ENCODE measurements around the gene CAMK2B. TPM values are rescaled to one million over a fixed set of nuclear protein-coding genes. Genes with fewer than 3 reads are reported as not detected.
"Not testable (repeated sequence)": the region's sequence is repeated elsewhere in the genome, so short reads cannot be mapped to it uniquely, and the experiment has no call there.

CAMK2B gene
- total RNA-seq, 1 donor from 2014 or later = 96.1 TPM

DNA sequence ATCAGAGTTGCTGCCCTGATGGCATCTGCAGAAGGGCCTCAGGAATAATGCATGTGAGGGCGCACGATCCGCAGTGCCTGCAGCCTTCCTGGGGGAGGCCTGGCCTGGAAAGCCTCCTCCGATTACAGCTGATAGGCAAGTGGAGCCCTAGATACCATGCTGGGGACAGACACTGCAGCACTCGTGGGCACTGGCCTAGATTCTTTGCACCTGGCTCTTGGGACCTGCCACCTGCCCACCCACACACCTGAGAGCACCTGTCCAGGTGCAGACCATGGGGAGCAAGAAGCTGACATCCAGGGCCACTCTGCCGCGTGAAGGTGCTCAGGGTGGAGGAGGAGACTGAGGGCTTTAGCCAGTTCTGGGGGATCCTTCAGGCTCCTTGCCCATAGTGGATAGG lies 109.9 kb downstream of the CAMK2B start:
- DNase-seq = no peak

DNA sequence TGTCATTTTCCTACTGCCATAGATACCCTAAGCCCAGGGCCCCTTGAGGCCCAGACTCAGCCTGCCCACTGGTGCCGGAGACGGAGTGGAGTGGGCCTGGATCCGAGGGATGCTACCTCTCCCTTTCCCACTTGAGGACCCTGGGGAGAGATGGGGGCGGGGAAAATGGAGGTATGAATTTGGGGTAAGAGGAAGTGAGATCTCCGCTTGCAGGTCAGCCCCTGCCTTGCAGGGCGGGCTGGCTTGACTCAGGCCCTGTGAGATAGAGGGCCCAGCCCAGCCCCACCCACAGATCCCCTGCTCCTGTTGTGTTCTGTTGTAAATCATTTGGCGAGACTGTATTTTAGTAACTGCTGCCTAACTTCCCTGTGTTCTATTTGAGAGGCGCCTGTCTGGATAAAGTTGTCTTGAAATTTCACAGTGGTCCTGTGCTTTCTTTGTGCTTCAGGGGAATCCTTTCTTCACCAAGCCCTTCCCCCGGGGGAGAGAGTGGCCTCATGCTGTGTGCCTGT lies 111.5 kb downstream of the CAMK2B start:
- no peak for DNase-seq

DNA sequence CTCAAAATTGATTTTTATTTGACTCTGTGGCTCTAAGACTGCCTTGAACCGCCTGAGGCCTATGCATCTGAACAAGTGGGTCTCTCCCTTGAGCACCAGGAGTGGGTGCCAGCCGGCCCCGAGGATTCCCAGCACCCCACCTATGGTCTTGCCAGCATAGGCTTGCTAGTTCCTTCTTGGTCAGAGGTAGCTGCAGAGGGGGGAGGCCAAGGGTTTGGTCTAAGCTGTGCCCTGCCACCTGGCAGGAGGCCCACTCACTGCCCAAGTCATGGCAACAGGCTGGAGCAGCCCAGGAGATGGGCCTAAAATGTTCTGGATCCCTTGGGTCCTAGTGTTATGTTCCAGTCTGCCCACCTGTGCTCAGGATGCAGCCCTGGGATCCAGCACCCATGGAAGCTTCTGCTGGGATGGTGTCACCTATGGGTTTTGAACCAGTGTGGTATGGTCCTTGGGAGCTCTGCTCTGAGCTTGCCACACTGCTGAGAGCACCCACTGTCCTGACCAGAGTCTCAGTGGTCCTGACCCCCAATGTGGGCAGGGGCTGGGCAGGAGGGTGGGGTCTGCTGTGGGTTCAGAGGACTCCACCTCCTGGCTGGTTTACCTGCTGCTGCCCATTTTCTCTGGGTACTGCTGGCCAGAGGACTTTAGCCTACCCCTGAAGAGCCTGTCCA lies 112.1 kb downstream of the CAMK2B start:
- DNase-seq = no peak

DNA sequence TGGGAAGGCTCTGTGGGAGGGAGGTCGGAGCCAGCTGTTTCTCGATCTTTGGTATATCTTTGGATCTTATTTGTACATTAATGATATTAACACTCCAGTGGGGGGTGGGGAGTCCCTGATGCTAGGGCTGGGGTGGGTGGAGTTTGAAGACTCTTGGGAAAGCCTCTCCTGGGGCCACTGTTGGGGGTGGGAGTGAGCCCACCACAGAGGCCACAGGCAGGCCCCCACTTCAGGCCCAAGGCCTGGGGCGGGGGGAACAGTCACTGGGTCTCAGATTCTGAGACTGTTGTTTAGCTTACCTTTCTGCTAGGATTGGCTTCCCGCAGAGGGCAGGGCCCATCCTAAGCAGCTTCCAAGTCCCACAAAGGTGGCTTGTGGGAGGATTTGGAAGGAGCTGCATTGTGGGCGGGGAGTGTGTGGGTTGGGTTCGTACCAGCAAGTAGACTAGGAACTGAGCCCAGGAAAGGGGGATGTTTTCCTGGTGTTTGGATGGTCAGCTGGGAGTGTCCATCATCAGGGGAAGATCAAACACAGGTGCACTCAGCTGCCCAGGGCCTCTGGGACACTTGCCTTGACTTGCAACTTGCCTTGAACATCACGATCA lies 112.7 kb downstream of the CAMK2B start:
- DNase-seq = no peak

DNA sequence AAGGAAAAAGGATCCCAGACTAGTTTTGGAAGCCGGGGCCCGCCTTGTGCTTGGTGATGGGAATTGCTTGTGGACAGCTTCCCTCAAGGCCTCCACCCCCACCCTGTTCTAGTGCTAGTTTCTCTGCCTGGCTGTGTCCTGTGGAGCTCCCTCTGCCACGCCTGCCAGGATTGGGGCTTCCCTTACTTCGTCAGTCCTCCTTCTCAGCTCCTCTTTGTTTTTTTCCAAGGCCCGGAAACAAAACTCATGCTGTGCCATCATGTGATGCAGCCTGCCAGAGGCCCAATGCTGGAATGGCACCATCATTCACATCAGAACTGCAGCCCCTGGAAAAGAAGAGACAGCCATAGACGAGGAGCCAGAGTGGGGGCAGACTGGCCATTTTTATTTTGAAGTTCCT lies 113.4 kb downstream of the CAMK2B start:
- peak; percentile 50 for DNase-seq

DNA sequence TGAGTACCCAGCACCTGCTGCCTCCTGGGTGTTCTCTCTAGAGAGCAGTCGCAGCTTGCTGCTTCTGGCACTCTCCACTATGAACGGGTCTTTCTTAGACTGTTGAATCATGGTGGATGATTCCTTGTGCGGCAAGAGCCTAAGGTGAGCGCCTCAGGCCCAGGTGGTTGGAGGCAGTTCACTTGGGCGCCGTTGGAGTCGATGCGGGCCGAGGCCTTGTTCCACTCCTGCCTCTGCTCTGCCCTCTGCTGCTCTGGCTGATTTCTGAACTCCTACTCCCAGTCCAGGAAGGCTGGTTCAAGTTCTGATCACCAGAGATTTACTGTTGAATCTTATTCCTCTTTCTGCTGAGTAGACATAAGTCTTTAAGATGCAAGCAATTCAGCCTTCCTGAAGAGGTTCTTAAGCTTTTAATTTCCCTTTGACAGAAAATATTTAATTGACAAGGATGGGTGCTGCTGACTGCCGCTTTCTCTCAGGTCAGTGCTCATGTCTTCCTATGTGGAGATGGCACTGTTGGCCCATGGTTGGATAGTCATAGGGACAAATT lies 114.2 kb downstream of the CAMK2B start:
- DNase-seq = no peak

- no peak for DNase-seq
Observed at GRCh38 chr7:44210107-44210506, 115.3 kb downstream of the CAMK2B start.

GRCh38 chr7:44208085-44208484 lies 117.3 kb downstream of the CAMK2B start:
- no peak for DNase-seq

- no peak for DNase-seq
Observed at GRCh38 chr7:44206008-44206407, 119.4 kb downstream of the CAMK2B start.

DNA sequence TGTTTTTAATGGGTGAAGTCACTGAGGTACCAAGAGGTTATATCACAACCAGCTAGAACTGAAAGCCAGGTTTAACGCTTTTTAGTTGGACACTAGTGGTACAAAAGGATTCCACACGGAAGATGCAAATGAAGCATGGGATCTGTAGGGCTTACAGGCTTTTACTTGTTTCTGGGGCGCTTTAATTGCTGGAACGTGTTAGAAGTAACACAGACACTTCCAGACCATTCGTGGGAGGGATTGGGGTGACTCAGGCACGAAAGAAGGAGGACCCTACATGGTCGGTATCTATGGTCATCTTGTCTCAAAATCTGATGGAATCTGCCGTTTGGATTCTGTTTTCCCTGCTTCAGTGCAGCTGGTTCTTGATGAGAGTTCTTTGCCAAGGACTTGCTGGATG lies 123.6 kb downstream of the CAMK2B start:
- DNase-seq = no peak

DNA sequence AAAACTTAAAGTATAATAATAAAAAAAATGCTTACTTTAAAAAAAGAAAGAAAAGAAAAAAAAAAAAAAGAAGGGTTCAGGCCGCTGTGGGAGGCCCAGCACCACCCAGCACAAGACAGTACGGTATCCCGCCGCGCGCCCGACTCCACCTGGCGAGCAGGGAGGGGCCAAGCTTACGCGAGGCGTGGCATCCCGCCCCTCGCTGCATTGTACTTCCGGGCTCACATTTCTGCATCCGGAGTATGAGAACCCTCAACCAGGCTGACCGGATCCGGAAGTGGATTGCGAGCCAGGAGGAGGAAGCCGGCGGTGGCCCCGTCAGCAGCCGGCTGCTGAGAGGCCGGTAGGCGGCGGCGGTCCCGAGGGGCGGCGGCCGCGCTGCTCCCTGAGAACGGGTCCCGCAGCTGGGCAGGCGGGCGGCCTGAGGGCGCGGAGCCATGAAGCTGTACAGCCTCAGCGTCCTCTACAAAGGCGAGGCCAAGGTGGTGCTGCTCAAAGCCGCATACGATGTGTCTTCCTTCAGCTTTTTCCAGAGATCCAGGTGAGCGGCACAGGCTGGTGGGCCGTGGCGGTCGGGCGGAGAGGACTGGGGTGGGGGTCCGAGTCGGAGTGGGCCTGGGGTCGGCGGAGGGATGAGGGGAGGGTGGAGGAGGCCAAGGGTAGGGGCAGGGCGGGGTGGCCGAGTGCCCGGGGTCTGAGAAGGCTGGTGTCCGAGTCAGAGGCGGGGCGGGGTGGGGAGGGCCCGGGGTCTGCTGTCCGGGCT lies 124.5 kb downstream of the CAMK2B start, which contains the start of gene YKT6:
YKT6 (plus strand) TSS at position 280 of the 763 bp plus-strand sequence; CDS start at position 438, 158 bp downstream.
- peak; percentile 90 for DNase-seq

- not testable (repeated sequence) for DNase-seq
Observed at GRCh38 chr7:44200163-44200562, 125.2 kb downstream of the CAMK2B start.

DNA sequence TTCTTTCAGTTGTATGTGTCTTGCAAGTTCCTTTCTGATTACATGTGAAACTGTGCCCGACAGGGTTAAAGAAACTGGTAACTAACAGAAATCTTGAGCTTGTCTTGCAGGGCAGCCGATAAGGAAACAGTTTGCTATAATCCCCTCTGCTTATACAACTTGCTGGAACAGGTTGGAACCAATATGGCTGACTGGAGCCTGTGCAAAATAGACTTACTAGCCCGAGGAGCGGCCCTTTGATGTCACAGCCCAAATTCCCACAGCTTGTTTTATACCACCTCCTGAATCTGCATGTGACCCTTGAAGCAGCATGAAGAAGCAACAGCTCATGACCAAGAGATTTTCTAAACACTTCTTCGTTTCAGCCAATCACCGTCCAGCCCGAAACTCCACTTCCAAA lies 127.9 kb downstream of the CAMK2B start:
- DNase-seq = no peak

- no peak for DNase-seq
Observed at GRCh38 chr7:44196450-44196872, 128.9 kb downstream of the CAMK2B start.

- DNase-seq = no peak
Observed at GRCh38 chr7:44195889-44196288, 129.5 kb downstream of the CAMK2B start.

- no peak for DNase-seq
Observed at GRCh38 chr7:44194562-44195145, 130.7 kb downstream of the CAMK2B start.

DNA sequence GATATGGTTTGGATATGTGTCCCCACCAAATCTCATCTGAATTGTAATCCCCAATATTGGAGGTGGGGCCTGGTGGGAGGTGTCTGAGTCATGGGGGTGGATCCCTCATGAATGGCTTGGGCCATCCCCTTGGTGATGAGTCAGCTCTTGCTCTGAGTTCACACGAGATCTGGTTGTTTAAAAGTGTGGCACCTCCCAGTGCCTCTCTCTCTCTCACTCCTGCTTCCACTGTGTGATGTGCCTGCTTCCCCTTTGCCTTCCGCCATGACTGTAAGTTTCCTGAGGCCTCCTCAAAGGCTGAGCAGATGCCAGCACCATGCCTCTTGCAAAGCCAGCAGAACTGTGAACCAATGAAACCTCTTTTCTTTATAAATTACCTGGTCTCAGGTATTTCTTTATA lies 131.3 kb downstream of the CAMK2B start:
- no peak for DNase-seq

DNA sequence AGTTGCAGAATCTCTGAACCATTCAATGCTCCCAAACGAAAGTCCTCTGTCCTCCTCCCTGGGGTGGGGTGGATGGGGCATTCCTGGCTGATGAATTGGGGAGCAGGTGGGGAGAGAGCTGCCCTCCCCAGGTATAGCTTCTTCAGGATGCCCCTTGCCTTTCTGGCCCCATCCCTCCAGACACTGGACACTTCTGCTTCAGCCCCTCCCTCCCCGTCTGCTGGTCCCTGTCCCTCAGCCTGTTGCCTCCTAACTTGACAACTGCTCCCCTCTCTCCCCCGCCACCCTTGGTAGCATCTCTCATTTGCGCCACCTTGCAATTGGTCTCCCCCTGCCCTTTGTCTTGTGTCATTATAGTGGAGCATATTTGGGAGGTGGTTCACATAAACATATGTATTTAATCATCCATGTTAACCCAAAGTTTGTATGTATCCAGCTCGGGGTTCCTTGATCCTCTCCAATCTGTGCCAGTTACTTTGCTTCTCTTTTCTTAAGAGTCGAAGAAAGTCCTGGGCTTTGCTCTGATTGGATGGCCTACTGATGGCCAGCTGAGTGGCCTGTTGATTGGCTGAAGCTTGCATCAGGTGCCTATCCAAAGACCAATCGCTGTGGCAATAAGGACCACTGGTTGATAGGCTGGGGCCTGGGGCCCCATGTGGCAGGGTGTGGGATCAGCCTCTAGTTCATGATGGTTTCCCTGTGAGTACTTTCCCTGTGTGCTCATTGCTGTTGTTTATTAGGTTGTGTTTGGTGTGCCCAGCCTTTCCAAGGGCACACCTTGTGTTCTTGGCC lies 132.2 kb downstream of the CAMK2B start:
- no peak for DNase-seq

DNA sequence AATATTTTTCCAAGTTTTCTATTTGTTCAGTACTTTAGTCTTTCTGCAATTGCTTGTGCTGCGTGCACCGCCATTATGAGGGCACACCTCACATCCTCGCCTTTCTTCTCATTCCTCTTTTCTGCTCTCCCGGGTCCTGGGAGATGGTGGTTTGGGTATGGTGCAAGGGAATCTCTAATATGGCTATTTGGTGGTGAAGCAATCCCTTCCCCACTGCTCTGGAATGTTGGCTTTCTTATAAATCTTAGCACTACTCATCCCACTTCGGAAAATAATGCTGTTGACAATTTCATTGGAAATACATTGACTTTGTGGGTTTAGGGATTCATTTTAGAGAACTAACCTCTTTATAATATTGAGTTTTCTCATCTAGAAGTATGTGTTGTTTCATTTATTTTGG lies 134.2 kb downstream of the CAMK2B start:
- DNase-seq = no peak

DNA sequence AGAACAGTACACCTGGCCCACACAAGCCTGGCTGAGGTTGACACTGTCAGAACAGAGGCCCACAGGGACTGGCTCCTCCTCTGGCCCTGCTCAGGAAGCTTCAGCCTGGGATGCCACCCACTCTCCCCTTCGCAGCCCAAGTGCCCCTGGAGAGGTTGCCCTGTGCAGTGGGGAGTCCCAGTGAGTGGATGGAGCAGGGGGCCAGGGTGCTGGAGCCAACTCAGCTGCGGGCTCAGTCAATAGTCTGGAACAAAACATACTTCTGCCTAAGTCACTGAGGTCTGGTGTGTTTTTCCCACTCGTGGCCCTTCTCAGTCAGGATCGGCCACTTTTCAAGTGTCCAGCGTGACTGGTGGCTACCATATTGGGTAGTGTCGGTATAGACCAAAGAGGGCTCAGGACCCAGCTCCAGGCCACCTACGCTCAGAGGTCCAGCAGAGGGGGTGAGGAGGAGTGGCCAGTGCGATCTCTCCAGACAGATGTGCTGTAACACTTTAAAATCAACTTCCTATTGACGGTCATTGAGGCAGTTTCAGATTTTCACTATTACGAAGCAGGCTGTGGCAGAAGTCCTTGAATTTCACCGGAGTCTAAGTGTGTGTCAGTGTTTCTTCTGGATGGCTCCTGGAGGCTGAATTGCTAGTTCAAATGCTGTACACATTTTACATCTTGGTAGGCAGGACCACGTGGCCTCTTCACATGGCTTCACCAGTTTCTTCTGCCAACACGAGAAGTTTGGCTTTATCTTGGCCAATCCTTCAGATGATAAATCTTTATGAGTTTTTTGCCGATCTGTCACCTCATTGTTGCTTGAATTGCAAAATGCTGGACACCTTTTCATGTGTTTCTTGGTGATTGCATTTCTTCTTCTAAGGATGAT lies 135.2 kb downstream of the CAMK2B start:
- no peak for DNase-seq
